IPS DF 19.7 (cell line): ENCODE measurements around the gene OR51B4.
"Not testable (repeated sequence)": the region's sequence is repeated elsewhere in the genome, so short reads cannot be mapped to it uniquely, and the experiment has no call there.

ENCODE experiments used
- DNase-seq: peaks from one replicate; pipeline ENCODE4 v3.0.0-alpha.2; 2013; ENCODE audit warnings: low read depth, low spot score

Gene OR51B4

GRCh38 chr11:5301846-5302245, at the start of gene OR51B4:
Gene OR51B4, minus strand, starts transcription at chr11:5301946. Its CDS starts 0 bp downstream, at chr11:5301946.
- DNase-seq: no peak

DNA sequence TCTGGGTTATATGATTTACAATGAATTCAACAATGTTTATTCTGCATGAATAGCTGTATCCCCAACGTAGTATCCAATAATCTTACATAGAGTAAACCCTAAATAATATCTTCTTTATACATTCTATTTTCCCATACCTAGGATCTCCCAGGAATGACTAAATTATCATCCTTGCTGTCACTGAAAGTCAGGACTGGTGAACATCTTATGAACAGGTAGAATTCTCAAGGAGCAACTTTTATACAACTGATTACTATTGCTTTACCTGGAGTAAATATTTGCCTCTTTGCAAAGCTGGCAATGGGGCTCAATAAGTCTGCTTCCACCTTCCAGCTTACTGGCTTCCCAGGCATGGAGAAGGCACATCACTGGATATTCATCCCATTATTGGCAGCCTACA, 49.5 kb upstream of the OR51B4 start, which contains the start of gene OR51B6:
OR51B6 (plus strand) TSS at position 301 of the 400 bp plus-strand sequence; CDS start at position 301, 0 bp downstream.
- no peak for DNase-seq

GRCh38 chr11:5349550-5349949, 47.8 kb upstream of the OR51B4 start:
- no peak for DNase-seq

DNA sequence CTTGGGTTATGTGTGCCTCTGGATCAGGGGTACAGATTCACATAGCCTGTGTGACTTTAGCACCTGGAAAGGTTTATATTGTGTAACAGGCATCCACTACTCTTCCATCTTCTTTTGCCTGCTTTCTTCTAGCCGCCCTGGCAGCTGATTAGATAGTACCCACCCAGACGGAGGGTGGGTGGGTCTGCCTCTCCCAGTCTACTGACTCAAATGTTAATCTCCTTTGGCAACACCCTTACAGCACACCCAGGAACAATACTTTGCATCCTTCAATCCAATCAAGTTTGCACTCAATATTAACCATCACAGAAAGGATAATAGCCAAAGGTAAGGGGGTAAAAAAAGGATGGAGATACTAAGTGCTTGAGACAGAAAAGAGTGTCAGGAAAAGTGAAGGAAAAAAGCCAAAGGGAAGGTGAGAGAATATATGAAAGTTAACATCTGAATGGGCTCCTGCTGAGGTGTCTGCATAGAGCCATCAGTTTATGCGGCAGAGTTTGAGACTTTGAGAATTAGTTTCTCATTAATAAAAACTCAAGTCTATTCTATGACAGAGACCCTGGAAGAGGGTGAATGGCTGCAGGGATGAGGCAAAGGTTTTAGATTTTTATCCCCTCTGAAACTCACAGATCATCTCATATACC, 46.9 kb upstream of the OR51B4 start:
- no peak for DNase-seq

DNA sequence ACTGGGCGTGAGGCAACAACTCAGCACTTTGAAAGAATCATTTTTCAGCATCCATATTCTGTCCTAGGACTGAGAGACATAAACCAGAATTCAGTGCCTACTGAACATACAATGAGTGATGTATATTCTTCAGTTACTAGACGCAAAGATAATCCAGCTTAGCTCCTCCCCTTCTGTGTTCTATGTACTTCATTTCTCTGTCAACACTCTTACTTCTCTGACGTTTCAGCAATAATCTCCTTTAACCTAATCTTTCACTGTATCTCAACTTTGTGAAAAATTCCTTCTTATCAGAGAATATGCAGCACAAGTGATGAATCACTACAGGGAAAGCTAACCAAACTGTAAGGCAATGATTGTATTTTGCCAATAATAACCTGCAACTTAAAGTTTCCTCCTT, 44.1 kb upstream of the OR51B4 start:
- no peak for DNase-seq

- no peak for DNase-seq
These were observed 42.0 kb upstream of the OR51B4 start, which contains the start of gene OR51B5 for GRCh38 chr11:5343474-5344335. Gene OR51B5, minus strand, starts transcription at chr11:5343524. Its CDS starts 0 bp downstream, at chr11:5343524.

GRCh38 chr11:5339771-5340322, 38.1 kb upstream of the OR51B4 start:
- DNase-seq: no peak

- DNase-seq: not testable (repeated sequence)
These were observed 35.5 kb upstream of the OR51B4 start for GRCh38 chr11:5337253-5337652.

- DNase-seq: no peak
These were observed 34.6 kb upstream of the OR51B4 start for GRCh38 chr11:5336331-5336730.

GRCh38 chr11:5335170-5335569, 33.4 kb upstream of the OR51B4 start:
- no peak for DNase-seq

DNA sequence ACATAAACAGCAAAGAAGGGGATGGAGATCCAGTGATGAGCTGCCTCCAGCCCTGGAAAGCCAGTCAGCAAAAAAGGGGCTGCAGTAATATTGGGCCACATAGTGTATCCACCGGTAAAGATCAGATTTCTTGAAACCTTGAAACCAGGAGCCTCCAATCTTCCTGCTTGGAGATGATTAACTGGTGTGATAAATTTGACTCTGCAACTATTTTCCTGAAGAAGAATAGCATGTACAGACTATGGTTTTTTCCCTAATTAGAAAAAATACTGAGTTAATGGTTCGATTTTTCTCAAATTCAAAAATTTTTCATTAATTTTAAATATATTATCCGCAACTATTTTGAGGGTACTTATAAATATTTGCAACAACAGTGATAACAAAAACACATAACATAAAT, 22.5 kb upstream of the OR51B4 start, which contains the start of gene OR51B2:
OR51B2 (minus strand) TSS at position 101 of the 400 bp plus-strand sequence; CDS start at position 101, 0 bp downstream.
- no peak for DNase-seq

GRCh38 chr11:5317292-5317691, 15.5 kb upstream of the OR51B4 start:
- no peak for DNase-seq

DNA sequence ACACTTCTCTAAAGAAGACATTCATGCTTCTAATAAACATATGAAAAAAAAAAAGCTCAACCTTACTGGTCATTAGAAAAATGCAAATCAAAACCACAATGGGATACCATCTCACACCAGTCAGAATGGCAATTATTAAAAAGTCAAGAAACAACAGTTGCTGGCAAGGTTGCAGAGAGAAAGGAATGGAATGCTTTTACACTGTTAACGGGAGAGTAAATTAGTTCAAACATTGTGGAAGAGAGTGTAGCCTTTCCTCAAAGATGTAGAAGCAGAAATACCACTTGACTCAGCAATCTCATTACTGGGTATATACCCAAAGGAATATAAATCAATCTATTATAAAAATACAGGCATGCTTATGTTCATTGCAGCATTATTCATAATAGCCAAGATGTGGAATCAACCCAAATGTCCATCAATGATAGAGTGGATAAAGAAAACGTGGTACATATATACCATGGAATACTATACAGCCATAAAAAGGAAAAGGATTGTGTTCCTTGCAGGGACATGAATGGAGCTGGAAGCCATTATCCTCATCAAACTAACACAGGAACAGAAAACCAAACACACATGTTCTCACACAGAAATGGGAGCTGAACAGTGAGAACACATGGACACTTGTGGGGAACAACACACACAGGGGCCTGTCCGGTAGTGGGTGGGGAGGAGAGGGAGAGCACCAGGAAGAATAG, 11.7 kb upstream of the OR51B4 start:
- not testable (repeated sequence) for DNase-seq

- DNase-seq: no peak
These were observed 8.7 kb upstream of the OR51B4 start for GRCh38 chr11:5310423-5310822.

DNA sequence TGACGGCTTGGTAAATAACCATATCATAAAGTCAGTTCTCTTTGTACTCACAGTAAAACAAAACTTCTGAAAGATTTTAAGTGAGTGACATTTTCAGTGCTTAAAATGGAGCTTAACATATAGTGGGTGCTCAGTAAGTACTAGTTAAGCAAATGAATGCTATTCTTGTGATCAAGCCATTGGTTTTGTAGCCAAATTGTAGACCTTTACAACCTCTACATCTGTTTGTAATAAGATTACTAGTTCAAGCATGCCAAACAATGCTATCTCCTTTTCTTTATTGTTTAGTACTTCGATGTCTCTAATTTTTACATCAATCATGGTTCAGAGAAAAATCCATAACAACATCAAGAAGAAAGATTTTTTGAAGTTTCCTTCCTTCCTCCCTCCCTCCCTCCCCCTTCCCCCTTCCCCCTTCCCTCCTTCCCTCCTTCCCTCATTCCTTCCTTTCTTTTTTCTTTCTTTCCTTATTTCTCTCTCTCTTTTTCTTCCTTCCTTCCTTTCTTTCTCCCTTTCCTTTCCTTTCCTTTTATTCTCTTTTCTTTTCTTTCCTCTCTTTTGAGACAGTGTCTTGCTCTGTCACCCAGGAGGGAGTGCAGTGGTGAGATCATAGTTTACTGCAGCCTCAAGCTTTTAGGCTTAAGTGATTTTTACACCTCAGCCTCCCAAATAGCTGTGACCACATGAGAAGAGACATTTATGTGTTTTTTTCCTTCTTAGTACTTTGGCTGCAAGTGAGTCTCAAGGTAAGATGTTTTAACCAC, 5.7 kb upstream of the OR51B4 start:
- no peak for DNase-seq

DNA sequence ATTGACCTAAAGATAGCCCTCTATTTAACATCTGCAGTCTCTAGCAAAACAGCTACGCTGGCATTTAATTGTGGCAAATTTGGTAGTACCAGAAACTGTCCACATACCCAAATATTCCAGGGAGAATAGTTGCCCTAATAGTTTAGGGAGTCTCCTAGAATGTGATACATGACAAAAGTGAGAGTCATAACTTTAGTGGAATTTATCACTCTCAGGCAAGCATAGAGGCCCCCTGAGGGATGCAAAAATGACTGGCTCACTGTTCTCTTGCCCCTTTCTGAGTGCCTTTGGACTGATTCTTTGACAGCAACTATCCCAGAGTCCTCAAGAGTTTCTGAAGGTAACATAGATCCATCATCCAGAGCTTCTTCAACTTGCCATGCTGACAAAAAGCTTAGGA, 2.3 kb upstream of the OR51B4 start:
- no peak for DNase-seq

GRCh38 chr11:5303626-5304025, 1.9 kb upstream of the OR51B4 start:
- DNase-seq: no peak

DNA sequence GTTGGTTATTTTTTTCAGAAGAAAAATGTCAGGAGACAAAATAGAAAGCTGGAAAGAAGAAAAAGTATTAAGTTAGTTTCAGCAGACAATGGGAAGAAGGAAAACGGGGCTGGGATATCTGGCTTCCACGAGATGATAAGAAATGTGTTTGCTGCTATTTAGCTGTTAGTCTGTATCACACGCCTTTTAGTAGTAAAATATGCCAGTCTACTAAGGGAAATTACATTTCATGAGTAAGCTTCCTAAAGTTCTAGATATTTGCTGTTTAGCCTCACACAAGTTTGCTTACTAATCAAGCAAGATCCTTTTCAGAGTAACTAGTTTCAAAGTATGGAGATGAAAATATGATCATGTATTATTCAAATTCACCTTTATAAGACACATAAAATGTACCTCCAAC, 1.5 kb downstream of the OR51B4 start:
- no peak for DNase-seq

- no peak for DNase-seq
These were observed 3.3 kb downstream of the OR51B4 start for GRCh38 chr11:5298451-5298850.

GRCh38 chr11:5297721-5298323, 3.9 kb downstream of the OR51B4 start:
- no peak for DNase-seq
